ENCODE results near the gene CD300LB. TPM values are rescaled to one million over a fixed set of nuclear protein-coding genes. Genes with fewer than 3 reads are reported as not detected.
A peak's percentile ranks its signal among the peaks of the same experiment; 100 is the strongest.

The CD300LB gene
- total RNA-seq, 2 donors from 2014 or later: not detected

DNA sequence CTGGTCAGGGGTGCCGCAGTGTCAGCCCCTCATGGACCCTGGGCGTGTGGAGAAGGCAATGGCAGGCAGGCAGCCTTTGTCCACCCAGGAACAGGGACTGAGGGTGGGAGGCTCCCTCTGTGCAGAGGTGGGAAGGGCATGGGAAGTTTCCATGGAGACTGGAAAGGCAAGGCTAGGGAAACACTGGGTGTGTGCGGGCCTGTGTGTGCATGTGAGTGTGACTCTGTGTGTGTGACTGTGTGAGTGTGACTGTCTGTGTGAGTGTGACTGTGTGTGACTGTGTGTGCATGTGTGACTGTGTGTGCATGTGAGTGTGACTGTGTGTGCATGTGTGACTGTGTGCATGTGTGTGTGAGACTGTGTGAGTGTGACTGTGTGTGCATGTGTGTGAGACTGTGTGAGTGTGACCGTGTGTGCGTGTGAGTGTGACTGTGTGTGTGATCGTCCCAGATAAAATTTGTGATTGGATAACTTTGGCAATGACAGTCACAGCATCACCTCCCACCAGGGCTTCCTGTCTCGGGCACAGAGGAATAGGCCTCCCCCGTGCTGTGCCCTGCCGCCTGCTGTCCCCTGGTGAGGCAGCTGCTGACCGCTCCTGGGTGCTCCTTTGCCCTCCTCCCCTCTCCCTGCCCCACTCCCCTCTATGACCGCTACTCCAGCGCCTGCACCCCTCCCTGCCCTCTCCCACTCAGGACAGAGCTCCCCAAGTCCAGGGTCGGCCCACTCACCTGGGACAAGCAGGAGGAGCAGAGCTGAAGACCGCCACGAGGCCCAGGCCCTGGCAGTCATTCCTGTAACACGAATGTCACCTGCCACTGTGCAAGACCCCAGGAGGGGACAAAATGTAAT, 13.9 kb upstream of the CD300LB start:
- DNase-seq: no peak
- Histone ChIP-seq H3K4me1 (ENCODE audit: control insufficient read depth, insufficient read depth, low read length) (no peaks in the 10 kb centered on the region), H3K4me3 (ENCODE audit: low read length) (no peak overlapping the region), H3K9me3 (ENCODE audit: control insufficient read depth, low read length) (no peaks in the 10 kb centered on the region), H3K27ac (ENCODE audit: low read depth, low read length) (no peak overlapping the region), H3K9ac (ENCODE audit: extremely low read depth, low read length, poor library complexity, severe bottlenecking) (no peak overlapping the region), H3K36me3 (ENCODE audit: control insufficient read depth, insufficient read depth, low read length) (no peaks in the 10 kb centered on the region), H3K27me3 (ENCODE audit: control insufficient read depth, insufficient read depth, low read length, poor library complexity, severe bottlenecking) (no peaks in the 10 kb centered on the region)
- Mint-ChIP-seq H3K27me3 (ENCODE audit: insufficient read depth) (peaks cover 7% of the 10 kb centered on the region), H3K36me3 (ENCODE audit: low read depth) (no peaks in the 10 kb centered on the region), H3K9me3 (no peaks in the 10 kb centered on the region), H3K27ac (no peak overlapping the region), H3K4me1 (peaks cover 3% of the 10 kb centered on the region), H3K4me3 (no peak overlapping the region)
- 90 to 92% methylated on average over 5 to 16 of the region's 16 CpGs for WGBS, 2 experiments (ENCODE audit: insufficient coverage in 1 of 2, insufficient read length in 1 of 2)
- TF ChIP-seq, protein P1, sequence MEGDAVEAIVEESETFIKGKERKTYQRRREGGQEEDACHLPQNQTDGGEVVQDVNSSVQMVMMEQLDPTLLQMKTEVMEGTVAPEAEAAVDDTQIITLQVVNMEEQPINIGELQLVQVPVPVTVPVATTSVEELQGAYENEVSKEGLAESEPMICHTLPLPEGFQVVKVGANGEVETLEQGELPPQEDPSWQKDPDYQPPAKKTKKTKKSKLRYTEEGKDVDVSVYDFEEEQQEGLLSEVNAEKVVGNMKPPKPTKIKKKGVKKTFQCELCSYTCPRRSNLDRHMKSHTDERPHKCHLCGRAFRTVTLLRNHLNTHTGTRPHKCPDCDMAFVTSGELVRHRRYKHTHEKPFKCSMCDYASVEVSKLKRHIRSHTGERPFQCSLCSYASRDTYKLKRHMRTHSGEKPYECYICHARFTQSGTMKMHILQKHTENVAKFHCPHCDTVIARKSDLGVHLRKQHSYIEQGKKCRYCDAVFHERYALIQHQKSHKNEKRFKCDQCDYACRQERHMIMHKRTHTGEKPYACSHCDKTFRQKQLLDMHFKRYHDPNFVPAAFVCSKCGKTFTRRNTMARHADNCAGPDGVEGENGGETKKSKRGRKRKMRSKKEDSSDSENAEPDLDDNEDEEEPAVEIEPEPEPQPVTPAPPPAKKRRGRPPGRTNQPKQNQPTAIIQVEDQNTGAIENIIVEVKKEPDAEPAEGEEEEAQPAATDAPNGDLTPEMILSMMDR (conservative IDR thresholded peaks at IDR 0.05): no peak

DNA sequence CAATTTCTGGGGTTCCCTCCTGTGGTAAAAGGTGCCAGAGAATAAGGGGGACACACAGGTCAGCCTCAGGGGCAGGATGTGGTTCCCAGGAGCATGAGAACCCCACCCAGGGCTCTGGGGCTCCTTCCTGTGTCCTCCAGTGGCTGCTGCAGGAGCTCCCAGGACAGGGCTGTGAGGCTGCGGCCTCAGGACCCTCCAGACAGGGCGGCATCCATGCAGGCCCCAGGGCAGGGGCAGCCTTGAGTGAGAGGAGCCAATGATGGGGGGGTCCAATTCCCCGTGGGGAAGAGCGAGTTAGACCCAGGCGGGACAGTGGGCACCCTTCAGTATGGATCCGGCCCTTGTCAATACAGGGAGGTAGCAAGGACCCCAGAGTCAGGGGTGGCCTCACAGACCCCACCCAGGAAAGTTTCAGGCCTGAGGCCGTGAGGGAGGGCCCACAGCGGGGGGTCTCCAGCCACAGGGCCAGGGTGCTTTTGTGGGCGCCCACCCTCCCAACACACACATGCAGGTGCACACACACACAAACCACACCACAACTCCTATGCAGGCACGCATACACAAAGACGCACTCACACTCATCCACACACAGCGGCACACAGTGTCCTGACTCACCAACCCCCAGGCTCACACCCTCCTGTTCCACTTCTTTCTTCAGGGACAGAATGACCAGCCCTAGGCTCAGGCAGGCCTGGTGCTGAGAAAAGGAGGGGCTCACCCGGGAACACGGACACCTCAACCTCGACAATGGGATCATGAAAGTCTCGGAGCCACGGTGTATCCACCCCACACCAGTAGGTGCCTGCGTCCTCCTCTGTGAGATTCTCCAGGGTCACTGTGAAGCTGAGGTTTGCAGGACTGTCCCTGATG, 12.9 kb upstream of the CD300LB start:
- DNase-seq: no peak
- WGBS, 2 experiments (ENCODE audit: insufficient coverage in 1 of 2, insufficient read length in 1 of 2): 89 to 92% methylated on average over 11 to 18 of the region's 18 CpGs
- Mint-ChIP-seq H3K4me3 (no peak overlapping the region), H3K36me3 (ENCODE audit: low read depth) (no peaks in the 10 kb centered on the region), H3K27ac (no peak overlapping the region), H3K4me1 (peaks cover 3% of the 10 kb centered on the region), H3K27me3 (ENCODE audit: insufficient read depth) (peaks cover 6% of the 10 kb centered on the region), H3K9me3 (no peaks in the 10 kb centered on the region)
- H3K4me1 ChIP-seq (ENCODE audit: control insufficient read depth, insufficient read depth, low read length): no peaks in the 10 kb centered on the region
- no peak overlapping the region for H3K9ac ChIP-seq (ENCODE audit: extremely low read depth, low read length, poor library complexity, severe bottlenecking)
- H3K36me3 ChIP-seq (ENCODE audit: control insufficient read depth, insufficient read depth, low read length): no peaks in the 10 kb centered on the region
- H3K4me3 ChIP-seq (ENCODE audit: low read length): no peak overlapping the region
- no peak overlapping the region for H3K27ac ChIP-seq (ENCODE audit: low read depth, low read length)
- H3K27me3 ChIP-seq (ENCODE audit: control insufficient read depth, insufficient read depth, low read length, poor library complexity, severe bottlenecking): no peaks in the 10 kb centered on the region
- no peaks in the 10 kb centered on the region for H3K9me3 ChIP-seq (ENCODE audit: control insufficient read depth, low read length)
- TF ChIP-seq, protein P1 (conservative IDR thresholded peaks at IDR 0.05): no peak

DNA sequence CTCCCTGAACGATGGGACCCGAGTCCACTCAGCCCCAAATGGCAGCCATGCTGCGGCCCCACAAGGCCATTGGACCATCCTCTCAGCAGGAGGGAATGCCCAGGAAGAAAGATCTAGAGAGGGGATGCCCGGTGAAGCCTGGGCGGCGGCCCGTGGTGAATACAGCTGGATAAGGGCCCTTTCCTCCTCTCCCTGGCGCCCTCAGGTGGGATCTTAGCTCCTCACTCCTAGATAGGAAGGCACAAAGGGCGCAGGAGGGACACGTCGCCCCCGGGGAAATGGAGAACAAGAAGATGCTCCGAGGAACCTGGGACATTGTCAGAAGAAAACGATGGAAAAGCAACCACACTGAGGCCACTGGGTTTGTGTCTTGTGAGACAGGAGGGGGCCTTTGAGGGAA, 12.1 kb upstream of the CD300LB start:
- no peak overlapping the region for H3K4me3 Mint-ChIP-seq
- Histone ChIP-seq H3K36me3 (ENCODE audit: control insufficient read depth, insufficient read depth, low read length) (no peaks in the 10 kb centered on the region), H3K27me3 (ENCODE audit: control insufficient read depth, insufficient read depth, low read length, poor library complexity, severe bottlenecking) (peaks cover 3% of the 10 kb centered on the region), H3K9ac (ENCODE audit: extremely low read depth, low read length, poor library complexity, severe bottlenecking) (no peak overlapping the region), H3K9me3 (ENCODE audit: control insufficient read depth, low read length) (no peaks in the 10 kb centered on the region), H3K4me3 (ENCODE audit: low read length) (no peak overlapping the region), H3K27ac (ENCODE audit: low read depth, low read length) (no peak overlapping the region), H3K4me1 (ENCODE audit: control insufficient read depth, insufficient read depth, low read length) (no peaks in the 10 kb centered on the region)
- H3K9me3 Mint-ChIP-seq: no peaks in the 10 kb centered on the region
- no peak overlapping the region for H3K27ac Mint-ChIP-seq
- no peaks in the 10 kb centered on the region for H3K36me3 Mint-ChIP-seq (ENCODE audit: low read depth)
- H3K27me3 Mint-ChIP-seq (ENCODE audit: insufficient read depth): peaks cover 7% of the 10 kb centered on the region
- H3K4me1 Mint-ChIP-seq: peaks cover 3% of the 10 kb centered on the region
- DNase-seq: peak; percentile 69
- WGBS, 2 experiments (ENCODE audit: insufficient coverage in 1 of 2, insufficient read length in 1 of 2): 69 to 86% methylated on average over 8 to 14 of the region's 14 CpGs
- TF ChIP-seq, protein P1 (conservative IDR thresholded peaks at IDR 0.05): peak; percentile 40

Data from endodermal cell (in vitro differentiated cells).